Measurements from ENCODE around the gene CEP85L.

Gene CEP85L

DNA sequence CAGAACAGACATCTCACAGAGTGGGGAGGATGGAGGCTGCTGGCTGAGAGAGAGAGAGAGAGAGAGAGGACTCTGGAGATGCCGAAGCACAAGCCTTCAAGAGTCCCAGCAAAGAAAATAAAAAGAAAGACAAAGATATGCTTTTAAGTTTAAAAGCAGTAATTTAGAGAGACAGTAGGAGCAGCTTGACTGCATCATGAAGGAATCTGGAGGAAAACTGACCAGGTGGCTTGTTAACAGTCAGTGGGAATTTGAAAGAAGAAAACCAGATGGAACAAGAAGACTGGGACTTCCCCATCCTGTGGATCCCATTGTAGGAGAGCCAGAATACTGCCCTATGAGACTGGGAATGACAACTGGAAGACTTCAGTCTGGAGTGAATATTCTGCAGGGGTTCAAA is 149.6 kb downstream of the CEP85L start:
- H3K27ac ChIP-seq (ENCODE audit: low read length) = no peak overlapping the region
- H3K79me2 ChIP-seq (ENCODE audit: insufficient read depth, low read length) = peaks cover 9% of the 10 kb centered on the region
- H3K4me1 ChIP-seq (ENCODE audit: insufficient read depth, low read length) = no peaks in the 10 kb centered on the region
- DNase-seq = no peak
- H3K9me3 ChIP-seq (ENCODE audit: insufficient read depth, low read length, severe bottlenecking) = no peaks in the 10 kb centered on the region
- H3K36me3 ChIP-seq (ENCODE audit: insufficient read depth, low read length) = peaks cover 56% of the 10 kb centered on the region
- H4K20me1 ChIP-seq (ENCODE audit: insufficient read depth, low read length) = no peaks in the 10 kb centered on the region
- H3K27me3 ChIP-seq (ENCODE audit: insufficient read depth, low read length, poor library complexity) = no peaks in the 10 kb centered on the region
- TF ChIP-seq, protein P1, sequence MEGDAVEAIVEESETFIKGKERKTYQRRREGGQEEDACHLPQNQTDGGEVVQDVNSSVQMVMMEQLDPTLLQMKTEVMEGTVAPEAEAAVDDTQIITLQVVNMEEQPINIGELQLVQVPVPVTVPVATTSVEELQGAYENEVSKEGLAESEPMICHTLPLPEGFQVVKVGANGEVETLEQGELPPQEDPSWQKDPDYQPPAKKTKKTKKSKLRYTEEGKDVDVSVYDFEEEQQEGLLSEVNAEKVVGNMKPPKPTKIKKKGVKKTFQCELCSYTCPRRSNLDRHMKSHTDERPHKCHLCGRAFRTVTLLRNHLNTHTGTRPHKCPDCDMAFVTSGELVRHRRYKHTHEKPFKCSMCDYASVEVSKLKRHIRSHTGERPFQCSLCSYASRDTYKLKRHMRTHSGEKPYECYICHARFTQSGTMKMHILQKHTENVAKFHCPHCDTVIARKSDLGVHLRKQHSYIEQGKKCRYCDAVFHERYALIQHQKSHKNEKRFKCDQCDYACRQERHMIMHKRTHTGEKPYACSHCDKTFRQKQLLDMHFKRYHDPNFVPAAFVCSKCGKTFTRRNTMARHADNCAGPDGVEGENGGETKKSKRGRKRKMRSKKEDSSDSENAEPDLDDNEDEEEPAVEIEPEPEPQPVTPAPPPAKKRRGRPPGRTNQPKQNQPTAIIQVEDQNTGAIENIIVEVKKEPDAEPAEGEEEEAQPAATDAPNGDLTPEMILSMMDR (IDR thresholded peaks at IDR 0.05; ENCODE audit: borderline replicate concordance, extremely low read depth, low read length, poor library complexity, severe bottlenecking) = no peak
- no peak for TF ChIP-seq EZH2 (IDR thresholded peaks at IDR 0.05; ENCODE audit: borderline replicate concordance, low read depth, low read length, severe bottlenecking)
- no peak for ATAC-seq (ENCODE audit: insufficient read depth, low read depth)
- no peak overlapping the region for H3K4me2 ChIP-seq (ENCODE audit: insufficient read depth, low read length)
- no peak overlapping the region for H3K4me3 ChIP-seq (ENCODE audit: low read depth in 1 of 2, low read length in 2 of 2)
- no peak overlapping the region for H3K9ac ChIP-seq (ENCODE audit: low read depth, low read length)
- H2AFZ ChIP-seq (ENCODE audit: low read depth, low read length) = no peak overlapping the region

DNA sequence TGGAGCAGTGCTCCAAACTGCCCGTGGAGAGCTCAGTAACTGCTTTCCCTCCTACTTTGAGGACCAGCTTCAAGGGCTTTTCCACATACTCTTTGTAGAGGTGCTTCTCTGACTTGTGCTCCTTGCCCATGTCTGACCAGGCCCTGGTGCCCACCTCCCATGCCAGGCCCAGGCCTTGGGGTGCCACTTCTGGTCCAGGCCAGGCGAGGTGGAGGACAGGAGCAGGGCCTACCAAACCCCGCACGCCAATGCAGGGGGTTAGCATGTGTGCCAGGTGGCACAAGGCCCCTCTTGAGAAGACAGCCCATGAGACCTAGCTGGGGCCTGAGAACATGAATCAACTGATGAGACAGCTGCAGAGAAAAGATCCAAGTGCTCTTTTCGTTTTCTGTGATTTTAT is 150.3 kb downstream of the CEP85L start:
- no peak overlapping the region for H3K27ac ChIP-seq (ENCODE audit: low read length)
- peaks cover 9% of the 10 kb centered on the region for H3K79me2 ChIP-seq (ENCODE audit: insufficient read depth, low read length)
- H4K20me1 ChIP-seq (ENCODE audit: insufficient read depth, low read length) = no peaks in the 10 kb centered on the region
- H3K27me3 ChIP-seq (ENCODE audit: insufficient read depth, low read length, poor library complexity) = no peaks in the 10 kb centered on the region
- no peak overlapping the region for H3K4me2 ChIP-seq (ENCODE audit: insufficient read depth, low read length)
- no peak overlapping the region for H3K4me3 ChIP-seq (ENCODE audit: low read depth in 1 of 2, low read length in 2 of 2)
- H3K9ac ChIP-seq (ENCODE audit: low read depth, low read length) = no peak overlapping the region
- H2AFZ ChIP-seq (ENCODE audit: low read depth, low read length) = no peak overlapping the region
- TF ChIP-seq EZH2 (IDR thresholded peaks at IDR 0.05; ENCODE audit: borderline replicate concordance, low read depth, low read length, severe bottlenecking) = no peak
- TF ChIP-seq, protein P1 (IDR thresholded peaks at IDR 0.05; ENCODE audit: borderline replicate concordance, extremely low read depth, low read length, poor library complexity, severe bottlenecking) = no peak
- no peaks in the 10 kb centered on the region for H3K9me3 ChIP-seq (ENCODE audit: insufficient read depth, low read length, severe bottlenecking)
- ATAC-seq (ENCODE audit: insufficient read depth, low read depth) (peak; percentile 31; the same call in 1 of the 3 replicates), DNase-seq (no peak)
- H3K36me3 ChIP-seq (ENCODE audit: insufficient read depth, low read length) = peaks cover 57% of the 10 kb centered on the region
- H3K4me1 ChIP-seq (ENCODE audit: insufficient read depth, low read length) = no peaks in the 10 kb centered on the region

DNA sequence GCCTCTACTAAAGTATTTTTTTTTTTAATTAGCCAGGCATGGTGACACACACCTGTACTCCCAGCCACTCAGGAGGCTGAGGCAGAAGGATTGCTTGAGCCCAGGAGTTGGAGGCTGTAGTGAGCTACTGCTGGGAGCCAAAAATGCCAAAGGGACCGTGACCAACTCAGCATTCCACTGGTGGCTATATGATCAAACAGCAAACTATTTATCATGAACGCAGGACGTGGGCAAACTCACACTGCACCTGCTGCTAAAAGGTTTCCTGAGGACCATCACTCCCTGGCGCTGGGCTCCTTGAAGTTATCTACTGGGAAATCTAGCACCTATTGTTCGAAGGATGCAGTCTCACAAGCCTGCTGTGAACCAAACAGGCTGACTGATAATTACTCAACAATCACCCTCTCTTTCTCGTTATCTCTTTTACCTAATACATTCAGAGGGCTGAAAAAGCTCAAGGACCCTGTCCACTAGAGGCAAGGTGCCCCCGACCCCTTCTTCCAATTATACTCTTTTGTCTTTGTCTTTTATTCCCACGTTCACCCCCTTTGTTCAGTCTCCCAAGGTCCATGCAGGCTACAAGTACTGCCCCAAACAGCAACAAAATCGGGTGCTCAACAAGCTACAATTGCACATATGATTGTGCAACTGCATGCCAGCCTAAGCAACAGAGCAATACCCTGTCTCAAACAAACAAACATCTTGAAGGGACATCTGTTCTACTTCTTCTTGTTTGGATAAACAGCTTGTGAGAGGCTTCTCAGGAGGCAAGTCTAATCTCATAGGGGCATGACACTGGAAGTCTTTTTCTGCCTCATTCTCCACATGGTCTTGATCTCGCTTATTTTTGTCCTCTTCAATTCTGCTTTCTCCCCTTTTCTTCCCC is 151.0 kb downstream of the CEP85L start:
- TF ChIP-seq EZH2 (IDR thresholded peaks at IDR 0.05; ENCODE audit: borderline replicate concordance, low read depth, low read length, severe bottlenecking) = no peak
- TF ChIP-seq, protein P1 (IDR thresholded peaks at IDR 0.05; ENCODE audit: borderline replicate concordance, extremely low read depth, low read length, poor library complexity, severe bottlenecking) = no peak
- ATAC-seq (ENCODE audit: insufficient read depth, low read depth) (peak; percentile 50; the same call in 2 of the 3 replicates), DNase-seq (no peak)
- no peaks in the 10 kb centered on the region for H3K9me3 ChIP-seq (ENCODE audit: insufficient read depth, low read length, severe bottlenecking)
- no peaks in the 10 kb centered on the region for H3K4me1 ChIP-seq (ENCODE audit: insufficient read depth, low read length)
- no peak overlapping the region for H3K9ac ChIP-seq (ENCODE audit: low read depth, low read length)
- H3K36me3 ChIP-seq (ENCODE audit: insufficient read depth, low read length) = peaks cover 60% of the 10 kb centered on the region
- no peaks in the 10 kb centered on the region for H4K20me1 ChIP-seq (ENCODE audit: insufficient read depth, low read length)
- peaks cover 9% of the 10 kb centered on the region for H3K79me2 ChIP-seq (ENCODE audit: insufficient read depth, low read length)
- H3K4me3 ChIP-seq (ENCODE audit: low read depth in 1 of 2, low read length in 2 of 2) = no peak overlapping the region
- H2AFZ ChIP-seq (ENCODE audit: low read depth, low read length) = no peak overlapping the region
- H3K27me3 ChIP-seq (ENCODE audit: insufficient read depth, low read length, poor library complexity) = no peaks in the 10 kb centered on the region
- H3K27ac ChIP-seq (ENCODE audit: low read length) = no peak overlapping the region
- no peak overlapping the region for H3K4me2 ChIP-seq (ENCODE audit: insufficient read depth, low read length)
